ENCODE data around the gene CUX1. TPM values are rescaled to one million over a fixed set of nuclear protein-coding genes. Genes with fewer than 3 reads are reported as not detected.
"Not testable (repeated sequence)": the region's sequence is repeated elsewhere in the genome, so short reads cannot be mapped to it uniquely, and the experiment has no call there.

CUX1 gene
- total RNA-seq, 1 donor from 2014 or later: 97.4 TPM

DNA sequence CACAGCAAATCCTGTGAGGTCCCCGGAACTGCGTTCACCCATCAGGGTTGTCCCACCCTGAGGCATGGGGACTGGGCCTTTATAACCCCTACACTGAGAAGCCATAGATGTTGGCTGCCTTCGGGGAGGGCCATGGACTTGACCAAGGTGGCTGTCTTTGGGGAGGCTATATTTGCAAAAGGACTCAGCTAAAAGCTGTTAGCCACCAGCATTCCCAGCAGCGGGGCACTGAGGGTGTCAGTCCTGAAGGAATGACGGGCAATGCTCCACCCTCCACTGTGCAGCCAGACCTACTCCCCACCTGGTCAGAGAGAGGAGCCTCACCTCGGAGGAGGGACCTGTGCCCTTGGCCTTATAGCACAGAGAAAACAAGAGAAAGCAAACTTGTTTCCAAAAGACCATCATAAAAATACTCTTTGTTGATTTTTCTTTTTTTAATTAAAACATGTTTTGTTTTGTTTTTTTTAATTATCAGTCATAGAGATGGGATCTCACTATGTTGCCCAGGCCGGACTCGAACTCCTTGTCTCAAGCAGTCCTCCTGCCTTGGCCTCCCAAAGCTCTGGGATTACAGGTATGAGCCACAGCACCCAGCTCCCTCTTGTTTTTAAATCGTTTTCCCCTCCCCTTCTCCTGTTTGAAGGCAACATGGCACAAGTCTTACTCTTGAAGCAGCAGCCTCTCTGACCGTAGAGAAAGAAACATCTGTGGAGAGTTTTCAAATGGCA lies 26.7 kb upstream of the CUX1 start:
- no peak for DNase-seq
- intact Hi-C loops (cut with DNase I): no loop called here
- ATAC-seq (ENCODE audit: poor library complexity): no peak

- DNase-seq (peak; percentile 65), ATAC-seq (ENCODE audit: poor library complexity) (peak; percentile 89)
- intact Hi-C loops (cut with DNase I): no loop called here
Observed at GRCh38 chr7:101792051-101792681, 25.3 kb upstream of the CUX1 start.

DNA sequence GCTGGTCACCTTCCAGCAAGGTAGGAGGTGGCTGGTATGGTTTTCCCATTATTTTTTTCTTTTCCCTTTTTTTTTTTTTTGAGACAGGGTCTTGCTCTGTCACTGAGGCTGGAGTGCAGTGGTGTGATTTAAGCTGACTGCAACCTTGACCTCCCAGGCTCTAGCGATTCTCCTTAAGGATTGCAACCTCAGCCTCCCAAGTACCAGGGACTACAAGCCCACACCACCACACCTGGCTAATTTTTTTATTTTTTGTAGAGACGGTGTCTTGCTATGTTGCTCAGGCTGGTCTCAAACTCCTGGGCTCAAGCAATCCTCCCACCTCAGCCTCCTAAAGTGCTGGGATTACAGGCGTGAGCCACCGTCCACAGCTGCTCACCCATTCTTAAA lies 24.7 kb upstream of the CUX1 start:
- ATAC-seq (ENCODE audit: poor library complexity); intact Hi-C loops (cut with DNase I); DNase-seq: not testable (repeated sequence)

DNA sequence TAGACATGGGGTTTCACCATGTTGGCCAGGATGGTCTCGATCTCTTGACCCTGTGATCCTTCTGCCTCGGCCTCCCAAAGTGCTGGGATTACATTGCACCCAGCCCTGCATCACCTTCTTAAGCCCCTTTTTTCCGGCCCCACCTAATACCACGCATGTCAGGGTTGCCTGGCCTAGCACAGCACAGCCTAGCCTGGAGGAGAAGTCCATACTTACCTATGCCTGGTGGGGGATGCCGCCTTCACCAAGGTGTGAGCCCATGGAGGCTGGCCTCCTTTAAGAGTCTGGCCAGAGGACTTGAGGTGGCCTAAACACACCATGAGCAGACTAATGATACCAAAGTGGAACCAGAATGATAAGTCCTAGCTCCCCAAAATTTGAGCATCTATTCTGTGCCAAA lies 22.0 kb upstream of the CUX1 start:
- no peak for DNase-seq
- intact Hi-C loops (cut with DNase I): no loop called here

DNA sequence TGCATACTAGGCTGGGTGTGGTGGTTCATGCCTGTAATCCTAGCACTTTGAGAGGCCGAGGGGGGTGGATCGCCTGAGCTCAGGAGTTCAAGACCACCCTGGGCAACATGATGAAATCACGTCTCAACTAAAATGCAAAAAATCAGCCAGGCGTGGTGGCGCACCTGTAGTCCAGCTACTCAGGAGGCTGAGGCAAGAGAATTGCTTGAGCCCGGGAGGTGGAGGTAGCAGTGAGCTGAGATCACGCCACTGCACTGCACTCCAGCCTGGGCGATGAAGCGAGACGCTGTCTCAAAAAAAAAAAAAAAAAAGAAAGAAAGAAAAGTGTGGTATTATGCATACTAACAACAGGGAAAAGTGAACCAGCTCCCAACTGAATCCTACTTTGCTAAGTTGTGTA lies 19.3 kb upstream of the CUX1 start:
- ATAC-seq (ENCODE audit: poor library complexity); intact Hi-C loops (cut with DNase I); DNase-seq: not testable (repeated sequence)

More for the DNA sequence above, 22.0 kb upstream of the CUX1 start:
- ATAC-seq (ENCODE audit: poor library complexity): no peak

DNA sequence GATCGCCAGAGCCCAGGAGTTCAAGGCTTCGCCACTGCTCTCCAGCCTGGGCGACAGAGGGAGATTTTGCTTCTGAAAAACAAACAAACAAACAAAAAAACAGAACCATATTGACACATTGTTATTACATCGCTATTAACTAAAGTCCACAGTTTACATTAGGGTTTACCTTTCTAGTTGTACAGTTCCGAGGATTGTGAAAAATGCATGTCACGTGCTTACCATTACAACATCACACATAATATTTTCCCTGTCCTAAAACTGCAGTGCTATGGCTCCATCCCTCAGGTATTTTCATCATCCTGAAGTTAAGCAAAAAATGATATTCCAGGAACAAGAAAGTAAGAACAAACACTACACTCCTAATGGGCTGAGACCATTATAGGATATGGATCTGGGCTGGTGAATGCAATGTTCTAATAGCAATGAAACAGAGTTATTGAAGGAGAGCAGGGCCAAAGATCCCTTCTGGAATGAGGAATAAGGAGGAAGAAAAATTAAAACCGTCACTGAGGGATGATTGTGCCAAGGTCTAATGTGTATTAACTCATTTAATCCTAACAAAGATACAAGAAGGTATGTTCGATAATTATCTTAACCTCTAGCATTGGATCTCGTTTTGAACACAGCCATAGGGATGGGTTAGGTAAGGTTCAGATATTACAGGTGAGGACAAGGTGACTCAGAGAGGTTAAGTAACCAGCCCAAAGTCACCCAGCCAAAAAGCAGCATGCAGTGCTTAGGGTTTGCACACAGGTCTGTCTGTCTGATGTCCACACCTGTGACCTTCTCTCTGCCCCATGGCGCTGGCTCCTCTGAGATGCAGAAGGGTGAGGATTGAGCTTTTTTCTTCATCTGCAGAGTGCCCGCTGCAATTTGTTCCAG lies 14.0 kb upstream of the CUX1 start:
- intact Hi-C loops (cut with DNase I): loop anchor here (10.0 kb wide), 2 partner anchors 59 to 189 kb away; no protein-coding TSS in a partner anchor
- ATAC-seq (ENCODE audit: poor library complexity): no peak
- no peak for DNase-seq

DNA sequence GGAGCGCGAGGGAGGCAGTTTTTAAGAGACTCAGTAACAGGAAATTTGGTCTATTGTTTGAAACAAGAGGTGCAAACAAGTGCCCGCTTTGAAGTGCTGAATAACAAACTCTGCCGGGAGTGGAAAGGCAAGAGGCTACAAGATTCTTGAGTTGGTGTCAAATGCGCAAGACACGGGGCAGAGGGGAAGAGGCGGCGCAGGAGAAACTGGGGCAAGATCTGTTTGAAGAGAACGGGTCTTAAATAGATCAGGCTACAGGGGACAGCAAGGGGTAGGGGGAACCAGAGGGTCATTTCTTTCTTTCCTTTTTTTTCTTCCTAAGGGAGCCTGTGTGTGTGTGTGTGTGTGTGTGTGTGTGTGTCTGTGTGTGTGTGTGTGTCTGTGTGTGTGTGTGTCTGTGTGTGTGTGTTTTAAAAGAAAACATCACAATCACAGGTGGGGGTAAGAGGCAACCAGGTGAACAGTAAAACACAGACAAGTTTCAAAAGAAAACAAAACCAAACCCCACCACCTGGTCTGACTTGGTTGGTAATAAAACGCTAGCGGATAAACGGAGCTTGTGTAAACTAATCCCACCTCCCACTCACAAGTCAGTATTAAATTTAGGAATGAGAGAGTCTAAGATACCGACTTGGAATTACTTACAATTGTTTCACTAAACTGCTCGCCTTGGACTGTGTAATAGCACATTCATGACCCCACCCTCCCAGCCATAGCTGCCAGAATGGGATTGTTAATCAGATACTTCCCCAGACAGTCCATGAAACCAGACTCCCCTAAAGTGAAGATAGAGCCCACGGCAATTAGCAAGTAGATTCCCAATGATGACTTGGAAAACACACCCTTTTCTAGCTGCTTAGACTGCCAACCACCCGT lies 13.1 kb upstream of the CUX1 start:
- no peak for ATAC-seq (ENCODE audit: poor library complexity)
- DNase-seq: no peak
- intact Hi-C loops (cut with DNase I): loop anchor here (10.0 kb wide), 2 partner anchors 60 to 190 kb away; no protein-coding TSS in a partner anchor

DNA sequence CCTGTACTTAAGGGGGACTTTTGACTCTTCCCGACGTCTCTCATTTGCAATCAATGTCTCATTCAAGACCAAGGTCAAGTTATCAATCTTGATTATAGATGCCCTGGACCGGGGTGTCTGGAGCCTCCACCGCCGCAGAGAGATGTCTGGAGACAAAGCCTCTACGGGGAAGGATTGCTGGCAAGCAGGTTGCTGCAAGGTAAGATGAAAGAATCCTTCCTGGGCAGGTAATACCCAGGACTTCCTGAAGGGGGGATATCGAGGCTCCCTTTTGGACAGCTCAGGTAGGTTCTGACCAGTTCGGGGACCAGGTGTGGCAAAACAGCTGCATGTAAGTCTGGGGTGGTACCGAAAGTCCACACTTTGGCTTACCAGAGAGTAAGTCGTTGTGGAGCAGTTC lies 12.5 kb upstream of the CUX1 start:
- intact Hi-C loops (cut with DNase I): loop anchor here (10.0 kb wide), 2 partner anchors 60 to 190 kb away; no protein-coding TSS in a partner anchor

DNA sequence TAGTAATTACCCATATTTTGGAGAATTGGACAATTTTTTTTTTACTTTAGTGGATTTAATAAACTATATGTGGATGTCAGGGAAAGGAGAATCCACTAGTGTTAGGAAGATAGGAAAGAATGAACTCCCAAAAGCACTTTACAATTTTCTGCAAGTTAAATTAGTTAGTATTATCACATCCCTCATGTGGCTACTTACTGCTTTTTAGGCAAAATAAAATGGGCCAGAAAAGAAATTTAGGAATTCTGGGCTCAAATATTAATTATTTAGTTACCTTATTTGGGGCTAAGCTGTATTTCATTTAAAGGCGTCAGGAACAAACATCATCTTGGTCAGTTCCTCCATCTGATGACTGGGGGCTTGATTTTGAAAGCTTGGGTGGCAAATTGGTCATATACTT lies 4.8 kb upstream of the CUX1 start:
- ATAC-seq (ENCODE audit: poor library complexity) (no peak), DNase-seq (no peak)
- intact Hi-C loops (cut with DNase I): loop anchor here (10.0 kb wide), 1 partner anchor 422 kb away; no protein-coding TSS in a partner anchor

More for the DNA sequence above, 12.5 kb upstream of the CUX1 start:
- DNase-seq: no peak
- no peak for ATAC-seq (ENCODE audit: poor library complexity)

GRCh38 chr7:101813402-101814019 lies 3.9 kb upstream of the CUX1 start:
- no peak for ATAC-seq (ENCODE audit: poor library complexity)
- DNase-seq: no peak
- intact Hi-C loops (cut with DNase I): loop anchor here (2.0 to 10.0 kb wide), 2 partner anchors 125 to 421 kb away; no protein-coding TSS in a partner anchor

DNA sequence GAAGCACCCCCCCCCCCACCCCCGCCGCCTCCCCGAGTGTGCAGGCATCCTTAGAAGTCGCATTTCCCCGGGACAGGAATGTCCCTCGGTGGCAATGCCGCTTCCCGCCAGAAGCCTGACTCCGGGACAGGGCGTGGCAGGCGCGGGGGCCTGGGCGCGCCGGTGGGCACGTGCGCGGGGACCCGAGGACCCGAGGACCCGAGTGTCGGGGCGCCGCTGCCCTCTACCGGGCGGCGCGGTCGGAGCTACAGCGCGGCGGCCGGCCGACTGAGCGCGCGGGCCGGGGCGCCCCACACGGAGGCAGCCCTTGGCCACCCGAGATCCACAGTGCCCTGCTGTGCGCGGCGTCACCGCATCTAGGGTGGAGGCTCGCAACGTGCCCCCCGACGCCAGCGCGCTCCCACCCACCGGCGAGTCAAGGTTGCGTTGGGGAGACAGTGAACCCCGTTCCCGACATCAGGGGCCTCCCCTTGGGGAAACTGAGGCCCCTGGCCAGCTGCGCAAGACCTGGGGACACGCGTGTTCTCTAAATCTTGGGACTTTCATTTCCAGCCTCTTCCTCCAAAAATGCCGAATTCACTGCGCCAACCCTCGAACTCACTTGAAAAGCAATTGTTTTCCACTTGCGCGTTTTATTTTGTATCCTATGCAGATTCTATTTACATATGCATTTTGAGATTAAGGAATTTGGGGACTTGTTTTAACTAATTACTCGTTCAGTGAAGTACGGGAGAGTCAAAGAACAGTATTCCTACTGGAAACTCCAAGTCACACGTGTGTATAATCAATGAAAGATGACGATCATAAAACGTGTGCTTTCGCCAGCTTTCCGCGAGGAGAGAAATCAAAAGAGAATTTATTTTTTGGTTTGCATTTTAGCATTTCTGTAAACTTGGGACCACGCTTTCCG lies 3.1 kb upstream of the CUX1 start:
- intact Hi-C loops (cut with DNase I): loop anchor here (2.0 to 10.0 kb wide), 2 partner anchors 126 to 420 kb away; no protein-coding TSS in a partner anchor
- ATAC-seq (ENCODE audit: poor library complexity): peak; percentile 87
- DNase-seq: peak; percentile 78

DNA sequence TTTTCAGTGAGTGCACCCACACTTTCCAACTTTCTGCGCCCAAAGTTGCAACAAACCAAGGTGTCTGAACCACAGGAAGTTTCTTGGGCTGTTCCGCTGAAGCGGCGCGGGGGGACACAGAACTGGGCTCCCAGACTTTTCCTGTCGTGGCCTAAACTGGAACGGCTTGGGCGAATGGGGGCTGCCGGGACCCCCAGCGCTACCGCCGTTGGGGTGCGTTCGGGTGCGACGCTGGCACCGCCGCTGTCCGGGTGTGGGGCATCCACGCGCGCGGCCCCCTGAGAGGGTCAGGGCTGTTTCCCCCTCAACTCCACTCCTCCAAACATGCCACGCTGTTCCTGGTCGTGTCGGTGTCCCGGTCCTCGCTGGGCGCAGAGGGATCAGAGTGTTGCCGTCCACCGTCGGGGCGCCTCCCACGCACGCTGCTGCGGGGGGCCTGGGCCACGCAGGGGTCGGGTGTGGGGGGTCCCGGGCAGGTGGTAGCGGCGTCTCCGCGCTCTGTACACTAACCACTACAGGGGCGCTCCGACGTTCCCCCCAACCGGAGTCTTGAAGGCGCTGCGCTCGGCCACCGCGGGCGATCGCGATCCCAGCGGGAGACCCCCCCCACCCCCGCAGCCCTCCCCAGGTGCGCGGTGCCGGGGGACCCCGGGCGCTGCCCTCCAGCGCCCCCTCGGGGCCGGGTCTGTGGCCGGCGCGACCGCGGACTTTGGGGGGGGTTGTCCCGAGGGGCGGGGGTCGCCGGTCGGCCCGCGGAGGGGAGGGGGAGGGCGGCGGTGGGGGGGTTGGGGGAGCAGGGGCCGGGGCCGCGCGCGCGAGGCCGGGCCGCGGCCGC lies 2.2 kb upstream of the CUX1 start:
- ATAC-seq (ENCODE audit: poor library complexity): peak; percentile 67
- intact Hi-C loops (cut with DNase I): loop anchor here (2.0 to 10.0 kb wide), 2 partner anchors 126 to 420 kb away; no protein-coding TSS in a partner anchor
- peak; percentile 59 for DNase-seq

DNA sequence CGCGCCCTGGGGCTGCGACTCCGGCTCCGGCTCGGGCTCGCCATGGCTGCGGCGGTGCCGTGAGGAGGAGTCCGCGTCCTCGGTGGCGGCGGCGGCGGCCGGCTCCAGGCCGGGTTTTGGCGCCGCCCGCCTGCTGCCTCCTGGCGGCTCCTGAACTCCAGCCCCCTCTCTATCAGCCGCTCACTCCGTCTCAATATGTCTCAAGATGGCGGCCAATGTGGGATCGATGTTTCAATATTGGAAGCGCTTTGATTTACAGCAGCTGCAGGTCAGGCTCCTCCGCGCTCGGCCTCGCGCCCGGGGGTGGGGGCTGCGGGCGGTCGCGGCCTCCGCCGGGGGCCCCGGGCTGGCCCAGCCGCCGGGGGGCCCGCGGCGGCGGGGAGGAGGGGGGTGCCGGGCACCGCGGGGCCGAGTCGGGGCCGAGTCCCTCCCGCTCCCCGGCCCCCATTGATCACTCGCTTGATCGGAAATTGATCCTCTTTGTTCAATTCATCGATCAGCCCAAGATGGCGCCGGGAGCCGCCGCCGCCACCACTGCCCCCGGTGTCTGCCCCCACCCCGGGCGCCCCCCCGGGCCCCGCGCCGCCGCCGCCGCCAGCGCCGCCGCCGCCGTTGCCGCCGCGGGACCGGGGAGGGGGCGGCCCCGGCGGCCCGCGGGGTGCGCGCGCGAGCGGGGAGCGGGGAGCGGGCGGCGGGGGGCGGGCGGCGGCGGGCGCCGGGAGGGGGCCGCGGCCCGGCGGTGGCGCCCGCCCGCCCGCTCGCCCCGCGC lies 1.4 kb upstream of the CUX1 start:
- ATAC-seq (ENCODE audit: poor library complexity) (peak; percentile 86), DNase-seq (peak; percentile 84)
- intact Hi-C loops (cut with DNase I): loop anchor here (2.0 to 10.0 kb wide), 2 partner anchors 127 to 419 kb away; no protein-coding TSS in a partner anchor

DNA sequence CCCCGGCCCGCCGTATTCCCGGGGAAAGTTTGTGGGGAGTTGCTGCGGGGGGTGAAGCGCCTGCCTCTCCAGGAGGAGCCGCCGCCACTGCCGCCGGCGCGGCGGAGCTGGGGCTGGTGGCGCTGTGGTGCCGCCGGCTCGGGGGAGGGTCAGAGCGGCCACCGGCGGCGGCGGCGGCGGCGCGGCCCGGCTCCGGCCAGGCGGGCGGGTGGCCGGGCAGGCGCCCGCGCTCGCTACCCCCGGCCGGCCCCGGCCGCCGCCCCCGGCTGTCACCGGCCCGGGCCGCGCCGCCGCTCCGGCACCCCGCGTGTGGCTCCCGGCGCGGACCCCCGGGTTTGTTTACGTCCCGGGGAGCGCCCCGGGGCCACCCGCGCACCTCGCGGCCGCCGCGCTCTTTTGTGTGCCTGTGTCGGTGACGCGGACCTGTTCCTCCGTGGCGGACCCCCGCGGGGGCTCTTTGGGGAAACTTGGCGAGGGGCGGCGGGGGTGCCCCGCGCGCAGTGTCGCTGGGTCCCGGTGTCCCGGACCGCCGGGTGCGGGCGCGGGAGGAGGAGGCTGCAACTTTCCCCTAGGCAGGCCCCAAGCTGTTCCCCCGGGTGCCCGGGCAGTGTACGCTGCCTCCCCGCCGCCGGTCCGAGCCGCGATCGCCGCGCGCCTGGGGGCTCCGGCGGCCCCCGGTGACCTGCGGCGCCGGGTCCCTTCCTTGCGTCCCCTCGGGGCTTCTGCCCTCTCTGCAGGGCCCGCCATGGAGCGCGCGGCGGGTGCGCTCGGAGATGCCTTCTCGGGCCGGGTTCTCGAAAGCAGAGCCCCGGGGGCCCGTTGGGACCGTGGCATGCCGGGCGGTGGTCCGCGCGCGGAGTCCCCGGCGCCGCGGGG lies 593 bp upstream of the CUX1 start:
- intact Hi-C loops (cut with DNase I): loop anchor here (10.0 kb wide), 1 partner anchor 418 kb away; no protein-coding TSS in a partner anchor
- peak; percentile 68 for DNase-seq
- peak; percentile 45 for ATAC-seq (ENCODE audit: poor library complexity)
